ENCODE measurements around the gene EMP1.
A peak's percentile ranks its signal among the peaks of the same experiment; 100 is the strongest.

Gene EMP1

GRCh38 chr12:13223941-13224340 lies 27.4 kb downstream of the EMP1 start:
- DNase-seq = no peak

- no peak for DNase-seq
Observed at GRCh38 chr12:13227191-13227590, 30.7 kb downstream of the EMP1 start.

GRCh38 chr12:13228579-13228978 lies 32.1 kb downstream of the EMP1 start:
- DNase-seq = no peak

GRCh38 chr12:13229504-13229903 lies 33.0 kb downstream of the EMP1 start:
- no peak for DNase-seq

GRCh38 chr12:13230500-13230899 lies 34.0 kb downstream of the EMP1 start:
- DNase-seq = no peak

- DNase-seq = peak; percentile 9 to 42
Observed at GRCh38 chr12:13233830-13234641, 37.5 kb downstream of the EMP1 start.

GRCh38 chr12:13238204-13238603 lies 41.7 kb downstream of the EMP1 start:
- DNase-seq = no peak

GRCh38 chr12:13241833-13242488 lies 45.4 kb downstream of the EMP1 start:
- no peak for DNase-seq

- DNase-seq = no peak
Observed at GRCh38 chr12:13242936-13243335, 46.4 kb downstream of the EMP1 start.

GRCh38 chr12:13243516-13244070 lies 47.1 kb downstream of the EMP1 start:
- DNase-seq = no peak

GRCh38 chr12:13247596-13247995 lies 51.1 kb downstream of the EMP1 start:
- no peak for DNase-seq

GRCh38 chr12:13248964-13249363 lies 52.4 kb downstream of the EMP1 start:
- no peak for DNase-seq

GRCh38 chr12:13250416-13250815 lies 53.9 kb downstream of the EMP1 start:
- DNase-seq = no peak

- DNase-seq = no peak
Observed at GRCh38 chr12:13251521-13251920, 55.0 kb downstream of the EMP1 start.

GRCh38 chr12:13252024-13252423 lies 55.5 kb downstream of the EMP1 start:
- DNase-seq = no peak

- DNase-seq = no peak
Observed at GRCh38 chr12:13252616-13253015, 56.1 kb downstream of the EMP1 start.

- DNase-seq = no peak
Observed at GRCh38 chr12:13253966-13254760, 57.6 kb downstream of the EMP1 start.

GRCh38 chr12:13255792-13256691 lies 59.5 kb downstream of the EMP1 start:
- DNase-seq = peak; percentile 71 to 75

GRCh38 chr12:13256692-13257045 lies 60.1 kb downstream of the EMP1 start:
- DNase-seq = no peak

GRCh38 chr12:13257356-13257875 lies 60.9 kb downstream of the EMP1 start:
- DNase-seq = no peak

GRCh38 chr12:13258197-13258596 lies 61.7 kb downstream of the EMP1 start:
- DNase-seq = no peak

GRCh38 chr12:13258717-13259119 lies 62.2 kb downstream of the EMP1 start:
- no peak for DNase-seq

Measured in CD4-positive, alpha-beta T cell treated with Interferon alpha-2 for 1 hour (primary cell).